ENCODE measurements around the gene THBD.

Gene THBD

DNA sequence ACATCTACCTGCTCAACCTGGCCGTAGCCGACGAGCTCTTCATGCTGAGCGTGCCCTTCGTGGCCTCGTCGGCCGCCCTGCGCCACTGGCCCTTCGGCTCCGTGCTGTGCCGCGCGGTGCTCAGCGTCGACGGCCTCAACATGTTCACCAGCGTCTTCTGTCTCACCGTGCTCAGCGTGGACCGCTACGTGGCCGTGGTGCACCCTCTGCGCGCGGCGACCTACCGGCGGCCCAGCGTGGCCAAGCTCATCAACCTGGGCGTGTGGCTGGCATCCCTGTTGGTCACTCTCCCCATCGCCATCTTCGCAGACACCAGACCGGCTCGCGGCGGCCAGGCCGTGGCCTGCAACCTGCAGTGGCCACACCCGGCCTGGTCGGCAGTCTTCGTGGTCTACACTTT is 13.7 kb downstream of the THBD start:
- H2AFZ ChIP-seq (ENCODE audit: low read depth, low read length) = no peak overlapping the region

GRCh38 chr20:23034721-23035671 is 14.5 kb downstream of the THBD start, which contains the start of gene SSTR4:
SSTR4 (plus strand) TSS chr20:23035312; CDS start chr20:23035484, 172 bp downstream.
- Histone ChIP-seq H3K9me3 (ENCODE audit: insufficient read depth, low read length) (no peaks in the 10 kb centered on the region), H4K20me1 (ENCODE audit: insufficient read depth, low read length) (no peaks in the 10 kb centered on the region), H2AFZ (ENCODE audit: low read depth, low read length) (no peak within 1 kb of the TSS), H3K4me3 (ENCODE audit: low read length) (no peak within 1 kb of the TSS), H3K79me2 (ENCODE audit: low read length) (no peaks in the 10 kb centered on the region), H3K27me3 (ENCODE audit: low read depth, low read length) (peaks cover 30% of the 10 kb centered on the region), H3K9ac (ENCODE audit: low read length) (no peak within 1 kb of the TSS), H3K4me2 (ENCODE audit: low read length) (no peak within 1 kb of the TSS), H3K36me3 (replicated peaks; ENCODE audit: low read depth, low read length) (no peaks in the 10 kb centered on the region), H3K4me1 (ENCODE audit: low read length) (no peaks in the 10 kb centered on the region), H3K27ac (ENCODE audit: low read length) (no peak within 1 kb of the TSS)
- TF ChIP-seq, protein P1, sequence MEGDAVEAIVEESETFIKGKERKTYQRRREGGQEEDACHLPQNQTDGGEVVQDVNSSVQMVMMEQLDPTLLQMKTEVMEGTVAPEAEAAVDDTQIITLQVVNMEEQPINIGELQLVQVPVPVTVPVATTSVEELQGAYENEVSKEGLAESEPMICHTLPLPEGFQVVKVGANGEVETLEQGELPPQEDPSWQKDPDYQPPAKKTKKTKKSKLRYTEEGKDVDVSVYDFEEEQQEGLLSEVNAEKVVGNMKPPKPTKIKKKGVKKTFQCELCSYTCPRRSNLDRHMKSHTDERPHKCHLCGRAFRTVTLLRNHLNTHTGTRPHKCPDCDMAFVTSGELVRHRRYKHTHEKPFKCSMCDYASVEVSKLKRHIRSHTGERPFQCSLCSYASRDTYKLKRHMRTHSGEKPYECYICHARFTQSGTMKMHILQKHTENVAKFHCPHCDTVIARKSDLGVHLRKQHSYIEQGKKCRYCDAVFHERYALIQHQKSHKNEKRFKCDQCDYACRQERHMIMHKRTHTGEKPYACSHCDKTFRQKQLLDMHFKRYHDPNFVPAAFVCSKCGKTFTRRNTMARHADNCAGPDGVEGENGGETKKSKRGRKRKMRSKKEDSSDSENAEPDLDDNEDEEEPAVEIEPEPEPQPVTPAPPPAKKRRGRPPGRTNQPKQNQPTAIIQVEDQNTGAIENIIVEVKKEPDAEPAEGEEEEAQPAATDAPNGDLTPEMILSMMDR (IDR thresholded peaks at IDR 0.05; ENCODE audit: low read depth, low read length) = no peak
- no peak for TF ChIP-seq EZH2phosphoT487 (IDR thresholded peaks at IDR 0.05; ENCODE audit: low read depth)

More for the DNA sequence above, 13.7 kb downstream of the THBD start:
- H3K79me2 ChIP-seq (ENCODE audit: low read length) = no peaks in the 10 kb centered on the region
- no peaks in the 10 kb centered on the region for H3K9me3 ChIP-seq (ENCODE audit: insufficient read depth, low read length)
- no peaks in the 10 kb centered on the region for H4K20me1 ChIP-seq (ENCODE audit: insufficient read depth, low read length)
- H3K27me3 ChIP-seq (ENCODE audit: low read depth, low read length) = peaks cover 33% of the 10 kb centered on the region
- no peaks in the 10 kb centered on the region for H3K36me3 ChIP-seq (replicated peaks; ENCODE audit: low read depth, low read length)
- no peak overlapping the region for H3K9ac ChIP-seq (ENCODE audit: low read length)
- H3K4me2 ChIP-seq (ENCODE audit: low read length) = no peak overlapping the region
- H3K27ac ChIP-seq (ENCODE audit: low read length) = no peak overlapping the region
- no peak for TF ChIP-seq EZH2phosphoT487 (IDR thresholded peaks at IDR 0.05; ENCODE audit: low read depth)
- TF ChIP-seq, protein P1 (IDR thresholded peaks at IDR 0.05; ENCODE audit: low read depth, low read length) = no peak
- no peak overlapping the region for H3K4me3 ChIP-seq (ENCODE audit: low read length)
- no peaks in the 10 kb centered on the region for H3K4me1 ChIP-seq (ENCODE audit: low read length)

DNA sequence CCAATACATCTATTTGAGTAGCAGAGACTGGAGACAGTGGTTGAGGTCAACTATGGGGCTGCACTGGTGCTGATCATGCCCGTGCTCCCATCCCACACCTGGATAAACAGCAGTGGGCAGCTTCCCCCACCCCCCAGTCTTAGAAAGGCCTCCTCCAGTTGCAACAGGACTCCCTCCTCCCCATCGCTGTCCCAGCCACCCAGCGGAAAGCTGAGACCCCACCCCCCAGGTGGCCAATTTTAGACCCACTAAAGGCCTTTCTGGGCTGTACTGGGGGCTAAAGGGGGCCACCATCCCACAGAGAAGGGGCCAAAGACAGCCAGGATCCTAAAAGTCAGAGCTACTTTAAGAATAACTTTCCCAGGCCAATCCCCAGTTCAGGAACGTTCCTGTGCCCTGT is 15.6 kb downstream of the THBD start:
- Histone ChIP-seq H3K4me3 (ENCODE audit: low read length) (no peak overlapping the region), H2AFZ (ENCODE audit: low read depth, low read length) (no peak overlapping the region), H3K9ac (ENCODE audit: low read length) (no peak overlapping the region), H3K36me3 (replicated peaks; ENCODE audit: low read depth, low read length) (no peaks in the 10 kb centered on the region), H4K20me1 (ENCODE audit: insufficient read depth, low read length) (no peaks in the 10 kb centered on the region), H3K4me1 (ENCODE audit: low read length) (no peaks in the 10 kb centered on the region), H3K79me2 (ENCODE audit: low read length) (no peaks in the 10 kb centered on the region), H3K9me3 (ENCODE audit: insufficient read depth, low read length) (no peaks in the 10 kb centered on the region), H3K27ac (ENCODE audit: low read length) (no peak overlapping the region), H3K4me2 (ENCODE audit: low read length) (no peak overlapping the region), H3K27me3 (ENCODE audit: low read depth, low read length) (peaks cover 25% of the 10 kb centered on the region)
- TF ChIP-seq, protein P1 (IDR thresholded peaks at IDR 0.05; ENCODE audit: low read depth, low read length) = no peak

DNA sequence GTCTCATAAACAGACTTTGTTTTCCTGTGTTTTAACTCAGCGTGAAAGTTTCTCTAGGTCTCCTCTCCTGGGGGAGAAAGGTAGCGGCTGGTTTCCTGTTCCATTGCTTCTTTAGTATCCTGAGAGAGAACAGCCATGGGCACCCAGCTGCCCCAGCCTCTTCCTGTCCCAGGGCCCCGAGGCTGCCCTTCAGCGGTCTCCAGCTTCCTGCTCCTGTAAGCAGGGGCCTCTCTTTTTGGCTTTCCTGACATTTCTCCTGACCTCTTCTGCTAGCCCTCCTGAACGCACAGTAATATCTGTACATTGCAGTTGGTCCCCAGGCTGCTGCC is 16.8 kb downstream of the THBD start:
- Histone ChIP-seq H3K27ac (ENCODE audit: low read length) (no peak overlapping the region), H3K4me2 (ENCODE audit: low read length) (no peak overlapping the region), H3K9ac (ENCODE audit: low read length) (no peak overlapping the region), H3K4me3 (ENCODE audit: low read length) (no peak overlapping the region), H3K79me2 (ENCODE audit: low read length) (no peaks in the 10 kb centered on the region), H3K27me3 (ENCODE audit: low read depth, low read length) (peaks cover 20% of the 10 kb centered on the region), H4K20me1 (ENCODE audit: insufficient read depth, low read length) (no peaks in the 10 kb centered on the region), H3K4me1 (ENCODE audit: low read length) (no peaks in the 10 kb centered on the region), H3K36me3 (replicated peaks; ENCODE audit: low read depth, low read length) (no peaks in the 10 kb centered on the region), H2AFZ (ENCODE audit: low read depth, low read length) (no peak overlapping the region), H3K9me3 (ENCODE audit: insufficient read depth, low read length) (no peaks in the 10 kb centered on the region)
- TF ChIP-seq, protein P1 (IDR thresholded peaks at IDR 0.05; ENCODE audit: low read depth, low read length) = no peak
- TF ChIP-seq EZH2phosphoT487 (IDR thresholded peaks at IDR 0.05; ENCODE audit: low read depth) = no peak

Measured in OCI-LY3 (cell line).